ENCODE results near the gene UQCC3. TPM values are rescaled to one million over a fixed set of nuclear protein-coding genes. Genes with fewer than 3 reads are reported as not detected.

The UQCC3 gene
- total RNA-seq, 1 experiment from 2014 or later = 16.1 TPM

- Histone ChIP-seq H3K4me1 (replicated peaks; ENCODE audit: insufficient read depth) (peaks cover 44% of the 10 kb centered on the region), H3K36me3 (ENCODE audit: low read depth) (peaks cover 26% of the 10 kb centered on the region; the same call in 1 of the 2 replicates), H3F3A (ENCODE audit: insufficient read depth, low read depth) (peaks cover 73% of the 10 kb centered on the region), H3K27me3 (ENCODE audit: insufficient read depth, low read depth) (no peaks in the 10 kb centered on the region), H3K4me2 (peak overlapping the region; percentile 81; the same call in 1 of the 2 replicates), H3K79me2 (ENCODE audit: low read depth) (peaks cover 58% of the 10 kb centered on the region), H3K9me3 (ENCODE audit: insufficient read depth, low read depth) (no peaks in the 10 kb centered on the region), H4K20me1 (ENCODE audit: insufficient read depth) (0 out of 2 replicates have a peak, but pooled peaks cover 5% of the 10 kb centered on the region), H3K9me2 (ENCODE audit: insufficient read depth) (no peaks in the 10 kb centered on the region), H3K4me3 (no peak overlapping the region), H3K27ac (no peak overlapping the region), H2AFZ (no peak overlapping the region)
- ChIA-PET CTCF (interaction anchor here (0.5 to 0.6 kb wide), 2 partner anchors 197 to 301 kb away, joined by 3 to 5 read pairs; no protein-coding TSS in a partner anchor), POLR2A (ENCODE audit: unreplicated experiment) (interaction anchor here (0.6 to 0.7 kb wide), 3 partner anchors 22 to 884 kb away, joined by 6 to 9 read pairs (median 6); partner anchors contain the start of genes FEN1 and TMEM258)
- DNase-seq = no peak
- TF ChIP-seq CTCF (conservative IDR thresholded peaks at IDR 0.05) = no peak
- TF ChIP-seq EZH2 (IDR thresholded peaks at IDR 0.05; ENCODE audit: low read depth) = no peak
- intact Hi-C loops (cut with micrococcal nuclease; ENCODE audit: unreplicated experiment) = loop anchor here (5.0 to 10.0 kb wide), 2 partner anchors 88 to 111 kb away; partner anchors contain the start of genes POLR2G and TMEM179B
- BruUV-seq (replicated peaks) = no TSS peak
Measured at GRCh38 chr11:62676698-62677097, 5.2 kb downstream of the UQCC3 start.

- Histone ChIP-seq H3K4me1 (replicated peaks; ENCODE audit: insufficient read depth) (peaks cover 44% of the 10 kb centered on the region), H3K27me3 (ENCODE audit: insufficient read depth, low read depth) (no peaks in the 10 kb centered on the region), H3K27ac (peak overlapping the region; percentile 37; the same call in 1 of the 2 replicates), H3K4me3 (peak overlapping the region; percentile 76; the same call in 1 of the 2 replicates), H2AFZ (no peak overlapping the region), H3F3A (ENCODE audit: insufficient read depth, low read depth) (peaks cover 72% of the 10 kb centered on the region), H3K9me3 (ENCODE audit: insufficient read depth, low read depth) (no peaks in the 10 kb centered on the region), H3K36me3 (ENCODE audit: low read depth) (peaks cover 26% of the 10 kb centered on the region; the same call in 1 of the 2 replicates), H4K20me1 (ENCODE audit: insufficient read depth) (0 out of 2 replicates have a peak, but pooled peaks cover 5% of the 10 kb centered on the region), H3K9me2 (ENCODE audit: insufficient read depth) (no peaks in the 10 kb centered on the region), H3K79me2 (ENCODE audit: low read depth) (peaks cover 53% of the 10 kb centered on the region), H3K4me2 (peak overlapping the region; percentile 81)
- DNase-seq = no peak
- intact Hi-C loops (cut with micrococcal nuclease; ENCODE audit: unreplicated experiment) = loop anchor here (5.0 to 10.0 kb wide), 2 partner anchors 88 to 110 kb away; partner anchors contain the start of genes POLR2G and TMEM179B
- POLR2A ChIA-PET (ENCODE audit: unreplicated experiment) = interaction anchor here (0.6 to 0.7 kb wide), 3 partner anchors 21 to 885 kb away, joined by 6 to 9 read pairs (median 6); partner anchors contain the start of genes FEN1 and TMEM258
- CTCF ChIA-PET = interaction anchor here (0.5 to 0.6 kb wide), 2 partner anchors 198 to 301 kb away, joined by 3 to 5 read pairs; no protein-coding TSS in a partner anchor
- no peak for TF ChIP-seq CTCF (conservative IDR thresholded peaks at IDR 0.05)
- BruUV-seq (replicated peaks) = no TSS peak
Measured at GRCh38 chr11:62677156-62677555, 5.7 kb downstream of the UQCC3 start.

- Histone ChIP-seq H3K9me3 (ENCODE audit: insufficient read depth, low read depth) (no peaks in the 10 kb centered on the region), H3K4me1 (replicated peaks; ENCODE audit: insufficient read depth) (peaks cover 41% of the 10 kb centered on the region), H3K27me3 (ENCODE audit: insufficient read depth, low read depth) (no peaks in the 10 kb centered on the region), H4K20me1 (ENCODE audit: insufficient read depth) (0 out of 2 replicates have a peak, but pooled peaks cover 5% of the 10 kb centered on the region), H3K4me2 (peak overlapping the region; percentile 81), H3K36me3 (ENCODE audit: low read depth) (peaks cover 26% of the 10 kb centered on the region; the same call in 1 of the 2 replicates), H3K9me2 (ENCODE audit: insufficient read depth) (no peaks in the 10 kb centered on the region), H2AFZ (no peak overlapping the region), H3F3A (ENCODE audit: insufficient read depth, low read depth) (peaks cover 68% of the 10 kb centered on the region), H3K79me2 (ENCODE audit: low read depth) (peaks cover 48% of the 10 kb centered on the region), H3K4me3 (peak overlapping the region; percentile 76), H3K27ac (peak overlapping the region; percentile 37; the same call in 1 of the 2 replicates)
- intact Hi-C loops (cut with micrococcal nuclease; ENCODE audit: unreplicated experiment) = loop anchor here (2.0 to 10.0 kb wide), 3 partner anchors 17 to 110 kb away; partner anchors contain the start of genes POLR2G and TMEM179B
- no peak for DNase-seq
- ChIA-PET CTCF (no interaction called here), POLR2A (ENCODE audit: unreplicated experiment) (interaction anchor here (1.0 kb wide), 1 partner anchor 87 kb away, joined by 3 read pairs; the partner anchor contains the start of gene TUT1)
- TF ChIP-seq CTCF (conservative IDR thresholded peaks at IDR 0.05) = no peak
- TF ChIP-seq EZH2 (IDR thresholded peaks at IDR 0.05; ENCODE audit: low read depth) = no peak
- no TSS peak for BruUV-seq (replicated peaks)
Measured at GRCh38 chr11:62677714-62678113, 6.2 kb downstream of the UQCC3 start.

All from PC-9 (cell line).